Measurements from ENCODE around the gene ELAVL1. TPM values are rescaled to one million over a fixed set of nuclear protein-coding genes. Genes with fewer than 3 reads are reported as not detected.

Gene ELAVL1
- total RNA-seq, 1 experiment from 2014 or later, result 87.2 TPM

DNA sequence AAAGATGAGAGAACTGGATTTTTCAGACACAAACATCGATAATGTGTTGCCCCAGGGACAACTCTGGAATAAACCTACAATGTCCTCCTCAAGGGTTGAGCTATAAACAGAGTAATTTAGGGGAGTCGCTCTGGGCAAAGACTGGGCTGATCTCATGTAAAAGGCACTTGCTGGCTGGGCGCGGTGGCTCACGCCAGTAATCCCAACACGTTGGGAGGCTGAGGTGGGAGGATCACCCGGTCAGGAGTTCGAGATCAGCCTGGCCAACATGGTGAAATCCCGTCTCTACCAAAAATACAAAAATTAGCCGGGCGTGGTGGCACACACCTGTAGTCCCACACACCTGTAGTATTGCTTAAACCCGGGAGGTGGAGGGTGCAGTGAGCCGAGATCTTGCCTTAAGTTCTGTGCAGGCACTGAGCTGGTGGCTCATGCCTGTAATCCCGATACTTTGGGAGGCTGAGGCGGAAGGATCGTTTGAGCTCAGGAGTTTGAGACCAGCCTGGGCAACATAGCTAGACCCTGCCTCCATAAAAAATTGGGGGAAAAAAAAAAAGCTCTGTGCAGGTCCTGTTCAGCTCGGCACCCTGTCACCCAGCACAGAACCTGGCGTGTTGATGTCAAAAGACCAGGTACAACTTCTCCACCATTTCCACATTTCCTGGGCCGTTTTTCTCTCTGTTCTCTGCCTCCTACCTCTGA is 63.4 kb downstream of the ELAVL1 start:
- Histone ChIP-seq H3K9me3 (ENCODE audit: low read length) (no peaks in the 10 kb centered on the region), H3K4me3 (ENCODE audit: low read length) (peak overlapping the region; percentile 91), H3K27ac (ENCODE audit: low read length) (no peak overlapping the region), H4K20me1 (ENCODE audit: low read length) (peaks cover 9% of the 10 kb centered on the region; the same call in 1 of the 2 replicates), H3F3A (ENCODE audit: low read length, unreplicated experiment) (no peaks in the 10 kb centered on the region), H2AFZ (ENCODE audit: low read length) (no peak overlapping the region), H3K9me2 (replicated peaks; ENCODE audit: low read length) (no peaks in the 10 kb centered on the region), H3K27me3 (ENCODE audit: low read length) (no peaks in the 10 kb centered on the region), H3K4me1 (ENCODE audit: insufficient read depth, low read length) (peaks cover 14% of the 10 kb centered on the region), H3K79me2 (ENCODE audit: low read length) (peaks cover 65% of the 10 kb centered on the region), H3K36me3 (ENCODE audit: low read depth, low read length) (peaks cover 30% of the 10 kb centered on the region), H3K9ac (ENCODE audit: low read length) (peak overlapping the region; percentile 99), H3K4me2 (ENCODE audit: low read length) (peak overlapping the region; percentile 89)
- TF ChIP-seq EZH2phosphoT487 (IDR thresholded peaks at IDR 0.05; ENCODE audit: borderline replicate concordance, low read length), result no peak
- no peak for TF ChIP-seq EZH2 (IDR thresholded peaks at IDR 0.05; ENCODE audit: low read length, unreplicated experiment)
- TF ChIP-seq CTCF (conservative IDR thresholded peaks at IDR 0.05; ENCODE audit: low read depth, low read length), result no peak
- ATAC-seq (no peak), DNase-seq (no peak)
- intact Hi-C loops (cut with micrococcal nuclease), result loop anchor here (5.0 kb wide), 1 partner anchor 45 kb away; no protein-coding TSS in a partner anchor
- POLR2A ChIA-PET (ENCODE audit: unreplicated experiment), result no interaction called here
- CTCF ChIA-PET, result no interaction called here
- no TSS peak for BruUV-seq (replicated peaks)

GRCh38 chr19:7940841-7941240 is 64.6 kb downstream of the ELAVL1 start:
- peaks cover 65% of the 10 kb centered on the region for H3K79me2 ChIP-seq (ENCODE audit: low read length)

More at GRCh38 chr19:7940841-7941240, 64.6 kb downstream of the ELAVL1 start:
- DNase-seq (no peak), ATAC-seq (no peak)
- Histone ChIP-seq H3K9ac (ENCODE audit: low read length) (no peak overlapping the region), H3K4me2 (ENCODE audit: low read length) (no peak overlapping the region), H2AFZ (ENCODE audit: low read length) (no peak overlapping the region), H3K36me3 (ENCODE audit: low read depth, low read length) (peaks cover 39% of the 10 kb centered on the region), H3F3A (ENCODE audit: low read length, unreplicated experiment) (no peaks in the 10 kb centered on the region), H3K27ac (ENCODE audit: low read length) (no peak overlapping the region), H3K4me3 (ENCODE audit: low read length) (no peak overlapping the region), H3K27me3 (ENCODE audit: low read length) (no peaks in the 10 kb centered on the region), H3K9me3 (ENCODE audit: low read length) (no peaks in the 10 kb centered on the region), H3K9me2 (replicated peaks; ENCODE audit: low read length) (no peaks in the 10 kb centered on the region), H4K20me1 (ENCODE audit: low read length) (peaks cover 9% of the 10 kb centered on the region; the same call in 1 of the 2 replicates), H3K4me1 (ENCODE audit: insufficient read depth, low read length) (peaks cover 14% of the 10 kb centered on the region)
- BruUV-seq (replicated peaks), result no TSS peak
- POLR2A ChIA-PET (ENCODE audit: unreplicated experiment), result no interaction called here
- CTCF ChIA-PET, result no interaction called here
- intact Hi-C loops (cut with micrococcal nuclease), result loop anchor here (5.0 kb wide), 1 partner anchor 46 kb away; no protein-coding TSS in a partner anchor
- no peak for TF ChIP-seq CTCF (conservative IDR thresholded peaks at IDR 0.05; ENCODE audit: low read depth, low read length)
- no peak for TF ChIP-seq EZH2 (IDR thresholded peaks at IDR 0.05; ENCODE audit: low read length, unreplicated experiment)
- no peak for TF ChIP-seq EZH2phosphoT487 (IDR thresholded peaks at IDR 0.05; ENCODE audit: borderline replicate concordance, low read length)
